DMS114 treated with DMSO at 0.1 percent for 48 hours (cell line): Measurements from ENCODE around the gene TIAM1.

Source experiments
- DNase-seq: peaks from one replicate; lab custom pipeline; 2025; ENCODE audit not compliant: unreplicated experiment; lab: John Stamatoyannopoulos, UW

The TIAM1 gene

DNA sequence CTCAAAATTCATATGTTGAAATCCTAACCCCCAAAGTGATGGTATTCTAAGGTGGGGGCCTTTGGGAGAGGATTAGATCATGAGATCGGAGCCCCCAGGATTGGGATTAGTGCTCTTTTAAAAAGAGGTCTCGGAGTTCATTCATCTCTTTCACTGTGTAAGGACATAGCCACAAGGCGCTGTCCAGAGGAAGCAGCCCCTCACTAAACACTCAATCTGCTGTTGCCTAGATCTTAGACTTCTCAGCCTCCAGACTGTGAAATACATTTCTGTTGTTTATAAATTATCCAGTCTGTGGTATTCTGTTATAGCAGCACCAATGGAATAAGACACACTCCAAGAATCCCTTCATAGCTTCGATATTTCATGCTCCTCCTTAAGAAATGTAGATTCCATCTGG lies 12.4 kb upstream of the TIAM1 start:
- no peak for DNase-seq

DNA sequence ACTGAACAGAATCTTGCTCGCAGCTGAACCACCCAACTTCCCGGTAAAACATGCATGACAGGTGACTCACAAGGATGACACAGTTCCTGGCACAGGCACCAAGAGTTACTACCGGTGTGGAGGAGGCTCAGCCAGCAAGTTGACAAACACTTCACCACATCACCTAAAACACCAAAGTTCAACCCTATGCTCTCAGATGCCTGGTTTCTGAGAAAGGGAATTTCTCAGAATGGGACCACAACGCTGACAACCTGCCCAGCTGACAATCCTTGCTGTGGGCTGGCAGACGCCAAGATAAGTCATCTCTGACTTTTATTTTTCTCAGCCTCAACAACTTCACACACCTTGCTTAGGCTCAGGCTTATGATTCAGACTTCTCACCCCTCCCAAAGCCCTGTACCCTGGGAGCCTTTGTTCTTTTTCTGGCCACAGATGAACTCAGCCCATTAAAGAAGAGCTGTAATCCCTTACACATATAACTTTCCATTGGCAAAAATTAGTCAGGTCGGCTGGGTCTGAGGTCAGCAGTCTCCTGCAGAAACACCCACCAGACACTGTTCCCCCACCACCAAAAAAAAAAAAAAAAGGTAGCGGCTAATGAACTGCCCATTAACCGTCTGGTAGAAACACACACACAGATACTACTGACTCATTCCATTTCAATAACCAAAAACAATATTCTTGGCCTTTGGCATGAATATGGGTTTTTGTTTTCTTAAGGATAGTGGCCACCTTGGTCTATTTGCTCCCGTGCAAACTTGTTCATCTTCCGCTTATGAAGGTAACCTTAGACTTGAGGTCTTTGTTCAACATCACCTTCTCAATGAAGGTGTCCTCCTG lies 10.8 kb upstream of the TIAM1 start:
- DNase-seq = no peak

DNA sequence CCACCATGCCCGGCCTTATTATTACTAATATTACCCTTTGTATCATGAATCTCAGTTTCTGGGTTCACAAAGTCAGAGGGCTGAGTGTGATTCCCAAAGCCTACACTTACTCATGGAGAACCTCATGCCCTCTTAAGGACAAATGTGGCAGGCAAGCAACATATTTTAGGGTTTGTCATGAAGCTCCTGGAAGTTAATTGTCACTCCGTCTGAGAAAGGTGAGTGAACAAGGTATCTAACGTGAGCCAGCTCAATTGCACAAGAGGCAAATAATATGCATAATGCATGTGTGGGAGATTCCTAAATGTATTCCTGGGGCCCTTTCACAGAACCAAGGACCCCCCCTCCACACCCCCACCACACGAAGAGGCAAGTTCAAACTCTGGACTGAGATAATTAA lies 10.1 kb upstream of the TIAM1 start:
- no peak for DNase-seq

DNA sequence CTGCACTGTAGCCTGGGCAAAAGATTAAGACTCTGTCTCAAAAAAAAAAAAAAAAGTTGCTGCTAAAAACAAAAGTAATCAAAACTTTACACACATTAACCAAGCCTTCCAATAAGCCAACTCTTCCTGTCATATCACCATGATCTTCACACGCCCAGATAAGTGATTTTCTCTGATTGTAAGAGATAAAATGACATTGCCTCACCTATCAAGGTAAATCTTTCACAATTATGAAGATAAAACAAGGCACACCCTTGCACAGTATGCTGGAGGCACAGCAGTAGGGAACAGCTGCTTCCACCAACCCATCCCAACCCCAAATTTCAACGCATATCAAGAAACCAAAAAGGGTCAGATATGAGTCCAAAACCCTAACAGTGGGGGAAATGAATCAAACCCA lies 8.8 kb upstream of the TIAM1 start:
- no peak for DNase-seq

DNA sequence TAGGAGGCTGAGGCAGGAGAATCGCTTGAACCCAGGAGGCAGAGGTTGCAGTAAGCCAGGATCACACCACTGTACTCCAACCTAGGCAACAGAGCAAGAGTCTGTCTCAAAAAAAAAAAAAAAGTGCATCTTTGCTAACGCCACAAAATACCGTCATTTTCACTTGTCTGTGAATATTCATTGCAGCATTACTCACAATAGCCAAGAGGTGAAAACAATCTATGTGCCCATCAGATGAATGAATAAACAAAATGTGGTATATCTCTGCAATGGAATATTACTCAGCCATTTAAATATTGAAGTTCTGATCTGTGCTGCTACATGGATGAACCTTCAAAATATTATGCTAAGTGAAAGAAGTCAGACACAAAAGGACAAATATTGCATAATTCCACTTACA lies 7.9 kb upstream of the TIAM1 start:
- DNase-seq = no peak

DNA sequence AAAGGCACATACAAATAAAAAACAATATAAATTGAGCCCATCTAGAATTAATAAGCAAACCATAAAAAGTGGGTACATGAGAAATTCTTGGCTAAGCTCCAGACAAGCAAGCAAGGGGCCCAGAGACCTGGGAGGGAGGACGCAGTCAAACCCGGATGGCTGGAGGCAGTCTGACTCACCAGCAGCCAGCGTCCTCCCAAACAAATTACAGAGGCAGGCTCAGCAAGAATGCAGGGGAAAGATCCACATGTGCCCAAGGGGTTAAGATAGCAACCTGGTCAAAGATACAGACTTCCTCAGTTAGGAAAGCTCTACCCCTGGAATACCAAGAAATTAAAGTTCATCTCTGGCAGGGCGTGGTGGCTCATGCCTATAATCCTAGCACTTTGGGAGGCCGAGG lies 7.4 kb upstream of the TIAM1 start:
- DNase-seq = no peak

DNA sequence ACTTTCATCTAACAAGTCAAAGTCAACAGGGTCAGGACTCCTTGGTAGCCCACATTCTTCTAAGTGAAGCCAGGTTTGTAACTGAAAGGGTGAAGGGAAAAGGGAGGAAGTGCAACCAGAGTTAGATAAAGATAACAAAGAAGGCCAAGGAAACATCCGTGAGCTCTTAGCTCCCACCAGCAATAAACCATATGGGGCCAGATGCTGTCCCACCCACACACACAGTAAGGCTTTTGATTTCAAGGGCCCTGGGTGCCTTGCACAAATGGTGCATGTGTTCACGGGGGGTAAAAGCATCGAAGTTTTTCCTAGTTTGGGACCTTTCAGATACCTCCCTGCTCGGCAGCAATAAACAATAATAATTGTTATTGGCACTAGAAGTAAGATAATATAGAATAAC lies 5.1 kb upstream of the TIAM1 start:
- no peak for DNase-seq

DNA sequence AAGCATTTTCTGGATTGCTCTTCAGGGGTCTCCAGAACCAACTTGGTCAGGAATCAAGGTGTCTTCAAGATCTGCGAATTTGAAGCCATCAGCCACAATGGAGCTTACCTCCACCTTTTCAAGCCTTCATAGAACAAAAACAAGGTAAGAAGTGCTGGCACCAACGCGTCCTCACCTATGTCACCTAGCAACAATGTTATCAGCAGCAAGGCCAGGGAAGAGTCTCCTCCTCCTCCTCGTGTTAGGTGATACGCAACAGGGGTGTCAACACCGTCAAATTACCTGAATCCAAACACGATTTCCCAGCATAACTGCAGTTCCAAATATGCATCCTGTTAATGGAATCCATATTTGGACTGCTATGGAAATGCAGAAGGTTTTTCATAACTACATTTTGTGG lies 4.1 kb upstream of the TIAM1 start:
- no peak for DNase-seq

DNA sequence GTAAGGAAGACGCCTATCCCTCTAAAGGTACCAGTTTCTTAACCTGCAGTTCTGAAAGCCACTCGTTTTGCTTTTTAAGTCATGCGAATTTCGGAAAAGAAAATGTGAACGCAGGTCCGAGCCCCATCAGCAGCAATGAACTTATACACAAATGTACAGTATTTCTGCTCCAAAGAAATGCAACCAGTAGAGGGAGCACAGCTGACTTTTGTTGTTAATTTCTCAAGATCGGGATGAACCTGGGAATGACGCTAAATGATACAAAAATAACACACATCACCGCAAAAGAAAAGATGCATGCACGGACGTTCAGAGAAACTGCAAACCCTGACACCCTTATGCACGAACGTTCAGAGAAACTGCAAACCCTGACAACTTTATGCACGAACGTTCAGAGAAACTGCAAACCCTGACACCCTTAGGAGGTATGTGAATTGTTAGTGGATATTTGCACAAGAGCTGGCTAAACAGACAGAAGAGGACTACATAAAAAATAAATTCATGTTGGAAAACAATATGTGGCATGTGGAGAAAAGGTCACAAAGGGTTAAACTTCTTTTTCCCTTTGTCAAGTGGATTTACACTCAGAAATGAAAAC lies 3.5 kb upstream of the TIAM1 start:
- DNase-seq = peak; percentile 35

DNA sequence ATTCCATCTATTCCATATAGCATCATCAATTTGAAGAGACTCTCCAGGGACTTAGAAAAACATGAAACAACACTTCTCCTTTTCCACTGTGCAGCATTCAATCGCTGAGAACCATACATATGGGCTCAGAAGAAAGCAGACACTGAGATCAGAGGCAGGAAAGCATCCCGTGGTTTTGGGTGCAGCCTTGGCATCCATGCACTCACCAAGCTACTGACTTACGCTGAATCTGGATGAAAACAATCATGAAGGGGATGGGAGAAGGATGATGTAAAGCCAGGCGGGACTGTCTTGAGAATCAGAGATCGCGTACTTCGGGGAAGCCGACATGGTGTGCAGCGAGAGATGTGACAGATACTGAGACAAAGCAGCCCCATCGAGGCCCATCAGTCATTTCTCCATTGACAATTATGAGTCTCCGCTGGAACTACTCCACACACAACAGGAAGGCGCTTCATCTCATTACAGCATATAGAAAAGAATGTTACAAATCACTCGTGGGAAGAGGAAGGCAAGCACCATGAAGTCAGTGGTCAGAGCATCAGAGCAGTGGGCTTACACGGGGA lies 2.3 kb upstream of the TIAM1 start:
- DNase-seq = no peak

DNA sequence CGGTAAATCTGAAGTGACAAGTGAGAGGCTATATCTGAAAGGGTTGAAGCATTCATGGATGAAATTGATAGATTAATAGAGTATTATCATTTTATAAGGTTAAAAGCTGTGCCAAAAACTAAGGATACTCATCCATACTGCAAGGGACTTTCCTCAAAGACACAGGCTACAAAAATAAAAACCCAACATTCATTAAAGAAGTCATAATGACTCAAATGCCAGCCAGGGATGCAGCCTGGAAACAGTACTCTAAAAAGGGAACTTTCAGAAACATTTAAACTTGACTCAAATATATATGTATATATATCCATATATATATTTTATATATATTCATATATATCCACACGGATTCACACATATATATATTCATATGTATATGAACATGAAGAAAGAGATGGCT lies 1.1 kb upstream of the TIAM1 start:
- DNase-seq = no peak

DNA sequence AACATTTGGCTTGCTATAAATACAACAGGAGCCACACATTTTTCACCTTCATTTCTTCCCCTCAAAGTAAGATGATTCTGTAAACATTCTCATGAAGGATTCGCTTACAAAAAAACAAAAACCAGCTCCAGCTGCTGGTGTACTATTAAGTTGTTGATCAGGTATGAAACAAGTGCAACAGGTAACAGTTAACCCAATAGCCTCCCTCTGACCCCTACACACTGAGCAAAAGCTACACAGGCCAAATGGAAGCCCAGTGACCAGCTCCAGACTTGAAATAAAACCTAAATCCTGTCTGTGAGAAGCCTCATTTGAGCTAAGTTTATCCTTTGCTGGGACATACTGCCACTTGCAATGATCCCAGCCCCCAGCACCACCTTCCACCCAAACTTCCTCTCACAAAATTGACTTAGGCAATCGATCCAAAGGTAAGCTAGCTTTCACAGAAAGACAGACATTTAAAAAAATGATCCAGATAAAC lies 991 bp downstream of the TIAM1 start:
- no peak for DNase-seq

DNA sequence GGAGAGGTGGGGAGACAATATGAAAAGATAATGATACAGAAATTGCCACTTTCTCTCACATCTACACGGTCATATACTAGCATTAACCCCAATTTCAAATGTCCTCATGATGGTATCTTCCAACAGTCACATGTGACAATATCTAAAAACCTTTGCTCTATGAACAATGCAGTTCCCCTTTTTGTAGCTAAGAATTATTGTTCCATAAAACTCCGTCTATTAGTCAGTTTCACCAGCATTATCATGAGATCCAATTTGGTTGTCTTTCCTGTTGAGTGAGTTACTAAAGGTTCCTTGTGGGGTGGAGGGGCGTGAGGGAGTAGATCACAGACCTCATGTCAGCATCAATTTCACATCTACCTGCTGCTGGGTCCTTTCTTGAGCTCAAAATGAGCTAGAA lies 1.7 kb downstream of the TIAM1 start:
- no peak for DNase-seq

DNA sequence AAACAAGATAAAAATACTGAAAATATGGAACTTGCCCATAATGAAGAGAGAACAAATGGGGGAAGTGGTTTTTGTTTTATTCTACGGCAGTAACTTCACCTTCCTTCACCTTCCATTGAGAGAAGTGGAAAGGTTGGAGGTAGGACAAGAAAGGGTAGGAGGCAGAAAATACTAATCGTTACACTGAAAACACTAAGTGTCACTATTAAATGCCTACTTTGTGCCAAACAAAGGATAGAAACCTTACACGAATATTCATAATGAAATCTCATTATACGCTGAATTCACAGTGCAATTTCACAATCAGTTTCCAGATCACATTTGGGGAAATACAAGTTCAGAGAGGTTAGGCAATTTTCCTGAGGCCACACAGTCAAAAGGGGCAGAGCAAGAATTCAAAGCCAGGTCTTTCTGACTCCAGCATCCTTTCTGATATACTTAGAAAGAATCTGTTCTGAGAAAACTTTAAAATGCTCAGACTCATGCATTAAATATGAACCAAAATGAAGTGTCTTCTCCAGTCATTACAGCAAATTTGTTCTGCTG lies 3.0 kb downstream of the TIAM1 start:
- no peak for DNase-seq

DNA sequence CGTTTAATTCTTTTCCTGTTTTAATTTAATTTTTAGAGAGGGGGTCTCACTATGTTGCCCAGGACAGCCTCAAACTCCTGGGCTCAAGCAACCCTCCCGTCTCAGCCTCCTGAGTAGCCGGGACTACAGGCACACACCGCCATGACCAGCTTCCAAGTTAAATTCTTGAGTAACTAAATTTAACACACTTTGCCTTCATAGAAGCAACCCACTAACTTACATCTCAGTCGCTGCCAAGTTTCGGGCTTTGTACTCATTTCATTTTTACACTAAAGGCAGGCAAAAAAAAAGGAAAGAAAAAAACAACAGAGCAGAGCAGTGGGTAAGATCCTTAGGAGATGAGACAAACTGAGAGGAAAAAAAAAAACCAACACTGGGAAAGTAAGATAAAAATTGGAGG lies 3.5 kb downstream of the TIAM1 start:
- DNase-seq = no peak

DNA sequence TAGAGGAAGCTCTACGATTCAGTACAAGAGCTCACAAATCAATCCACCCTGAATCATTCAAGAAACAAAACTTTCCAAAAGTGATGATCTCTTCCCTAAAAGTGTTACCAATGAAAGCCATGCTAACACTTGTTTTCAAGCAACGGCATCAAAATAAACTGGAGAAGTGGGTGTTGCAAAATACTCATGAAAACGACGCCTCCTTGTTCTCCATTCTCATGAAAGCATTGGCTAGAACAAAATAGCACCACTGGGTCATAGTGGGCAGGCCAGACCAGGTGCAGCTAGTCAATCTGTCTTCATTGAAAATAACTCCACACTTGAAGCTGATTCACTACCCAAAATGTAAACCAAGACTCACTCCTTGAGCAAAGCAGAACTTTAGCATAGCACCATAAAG lies 4.3 kb downstream of the TIAM1 start:
- no peak for DNase-seq

DNA sequence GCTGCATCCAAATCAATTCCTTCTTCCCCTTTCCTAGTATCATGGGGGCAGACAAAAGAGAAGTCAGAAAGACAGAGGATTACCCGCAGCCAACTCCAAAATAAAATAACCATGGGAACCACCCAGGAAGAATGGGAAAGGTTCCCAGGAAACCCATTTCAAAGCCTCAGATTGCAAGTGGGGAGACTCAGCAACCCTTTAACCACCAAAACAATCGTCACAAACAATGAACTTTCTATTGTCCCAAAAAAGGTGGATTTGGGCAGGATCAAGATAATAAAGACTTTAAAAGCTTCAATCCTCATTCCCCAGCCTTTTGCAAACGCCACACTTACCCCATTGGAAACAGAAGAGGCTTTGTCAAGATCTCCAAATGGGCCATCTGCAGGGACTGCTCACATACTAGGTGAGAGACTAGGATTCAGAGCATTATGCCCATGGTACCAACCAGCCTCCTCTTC lies 5.1 kb downstream of the TIAM1 start:
- no peak for DNase-seq

DNA sequence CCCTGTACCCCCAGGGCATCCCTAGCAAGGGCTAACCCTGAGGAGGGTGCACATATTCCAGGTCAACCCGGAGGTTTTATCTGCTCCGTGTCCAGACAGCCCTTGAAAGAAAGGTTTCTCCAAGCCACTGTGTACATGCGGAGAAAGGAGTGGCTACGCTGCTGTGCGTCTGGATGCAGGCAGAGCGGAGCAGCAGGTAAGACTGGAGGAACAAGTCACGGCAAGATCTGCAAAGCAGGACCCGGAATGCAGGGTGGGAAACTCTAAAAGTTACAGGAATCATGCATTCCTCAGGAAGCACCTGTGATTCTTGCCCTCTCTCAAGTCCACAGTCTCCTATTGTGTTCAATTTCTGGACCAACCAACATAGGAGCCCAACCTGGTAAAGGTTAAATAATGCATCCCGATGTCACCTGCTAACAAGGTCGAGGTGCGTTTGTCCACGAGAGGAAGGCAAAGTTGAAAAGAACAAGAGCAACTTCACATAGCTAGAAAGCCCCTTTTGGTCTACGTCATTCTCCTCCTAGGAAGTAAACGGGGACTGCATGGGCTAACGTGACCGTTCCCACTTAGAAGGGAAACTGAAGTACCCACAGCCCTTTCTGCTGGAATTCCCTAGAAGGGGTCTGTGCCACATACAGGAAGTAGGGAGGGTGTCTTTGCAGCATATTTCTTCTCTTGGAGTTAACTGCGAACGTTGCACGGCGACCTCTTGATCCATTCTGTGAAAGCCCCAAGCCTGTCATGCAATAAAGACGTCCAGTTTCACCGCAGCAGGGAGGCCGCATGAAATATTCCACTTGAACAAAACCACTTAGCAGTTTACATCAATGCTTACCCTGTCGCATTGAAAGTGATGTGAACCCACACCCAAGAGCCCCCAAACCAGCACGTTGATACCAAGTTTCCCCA lies 5.8 kb downstream of the TIAM1 start:
- DNase-seq = no peak

DNA sequence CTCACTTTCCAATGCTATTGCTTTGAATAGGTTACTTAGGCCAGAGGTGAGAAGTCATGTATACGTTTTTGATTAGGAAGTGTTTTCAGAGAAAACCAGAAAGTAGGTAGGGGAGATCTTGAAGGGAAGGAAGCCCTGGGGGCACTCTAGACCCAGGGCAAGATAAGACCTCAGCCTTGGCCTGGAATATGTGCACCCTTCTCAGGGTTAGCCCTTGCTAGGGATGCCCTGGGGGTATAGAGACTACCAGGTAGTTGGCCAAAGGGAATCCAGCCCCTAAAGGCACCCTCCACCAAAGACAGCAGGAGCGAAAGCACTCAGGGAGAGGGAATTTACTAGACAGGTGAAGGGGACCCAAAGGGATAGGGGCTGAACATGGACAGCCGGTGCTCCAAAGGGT lies 7.0 kb downstream of the TIAM1 start:
- no peak for DNase-seq

DNA sequence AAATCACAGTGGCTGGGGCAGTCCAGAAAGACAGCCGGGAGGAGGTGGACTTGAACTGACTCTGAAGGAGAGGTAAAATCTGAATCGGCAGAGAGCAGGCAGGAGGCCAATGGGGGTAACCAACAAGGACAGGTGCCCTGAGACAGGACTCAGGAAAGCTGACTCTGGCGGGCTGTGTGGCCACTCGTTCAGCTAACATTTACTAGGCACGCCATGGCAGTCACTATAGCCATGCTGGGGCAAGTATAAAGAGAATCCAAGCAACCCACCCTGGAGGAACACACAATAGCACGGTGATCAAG lies 7.4 kb downstream of the TIAM1 start:
- DNase-seq = no peak
